CD4-positive, alpha-beta T cell (primary cell): Measurements from ENCODE around the gene SELP. TPM values are rescaled to one million over a fixed set of nuclear protein-coding genes. Genes with fewer than 3 reads are reported as not detected.

Source experiments
- ATAC-seq: fragments of 200-7000 bp; cut with Tn5 transposase; one replicate; pipeline ENCODE4 v1.10.0; 2022; ENCODE audit warnings: mild to moderate bottlenecking; ENCODE audit not compliant: poor library complexity
- CTCF ChIA-PET: fragments of 350-600 bp; sonication (Branson Sonifier 250); formaldehyde crosslinking; loops from one replicate; lab custom pipeline; 2021; ENCODE audit warnings: antibody characterized with exemption, inconsistent platforms; lab: Charles Lee
- POLR2A ChIA-PET: fragments of 350-600 bp; sonication (Branson Sonifier 250); formaldehyde crosslinking; loops from one replicate; lab custom pipeline; 2021; ENCODE audit warnings: antibody characterized with exemption, inconsistent platforms; lab: Charles Lee
- DNase-seq, 14 experiments: peaks; one replicate each; pipeline ENCODE4 v3.0.0-alpha.2; 2013 to 2020; ENCODE audit warnings: mixed read lengths in 2 of 14
- H3K27ac ChIP-seq, 2 donors: one replicate each; pipeline versions ENCODE4 v1.5.1 to v1.7.0; 2013; ENCODE audit warnings: low read length in 2 of 2, low read depth in 1 of 2, mild to moderate bottlenecking in 1 of 2
- H3K27me3 ChIP-seq, 2 experiments: 1 replicate in 1 of 2; 2 replicates in 1 of 2; pipeline versions ENCODE4 v1.6.1 to v1.7.0; 2013; ENCODE audit warnings: low read length in 2 of 2, control low read depth in 1 of 2, mild to moderate bottlenecking in 1 of 2, moderate library complexity in 1 of 2; ENCODE audit not compliant: insufficient read depth in 2 of 2, control insufficient read depth in 1 of 2
- H3K36me3 ChIP-seq: one replicate; pipeline ENCODE4 v1.6.1; 2013; ENCODE audit warnings: low read length, control low read depth; ENCODE audit not compliant: insufficient read depth
- H3K4me1 ChIP-seq: one replicate; pipeline ENCODE4 v1.6.1; 2013; ENCODE audit warnings: low read length, control low read depth; ENCODE audit not compliant: insufficient read depth
- H3K4me3 ChIP-seq: one replicate; pipeline ENCODE4 v1.5.1; 2013; ENCODE audit warnings: mild to moderate bottlenecking, low read length, moderate library complexity
- H3K9me3 ChIP-seq, 2 experiments: 1 replicate in 1 of 2; 2 replicates in 1 of 2; pipeline versions ENCODE4 v1.6.1 to v1.7.0; 2013; ENCODE audit warnings: low read length in 2 of 2, mild to moderate bottlenecking in 2 of 2, control low read depth in 1 of 2, moderate library complexity in 1 of 2; ENCODE audit not compliant: control insufficient read depth in 1 of 2, insufficient read depth in 1 of 2
- H3K27ac Mint-ChIP-seq: one replicate; pipeline ENCODE4 v1.8.0; 2020; ENCODE audit warnings: mixed read lengths
- H3K27me3 Mint-ChIP-seq: one replicate; pipeline ENCODE4 v1.8.0; 2021; ENCODE audit warnings: mixed read lengths
- H3K36me3 Mint-ChIP-seq: one replicate; pipeline ENCODE4 v1.8.0; 2021; ENCODE audit warnings: low read depth, mixed read lengths
- H3K4me1 Mint-ChIP-seq: one replicate; pipeline ENCODE4 v1.8.0; 2021; ENCODE audit warnings: low read depth, mixed read lengths
- H3K4me3 Mint-ChIP-seq: one replicate; pipeline ENCODE4 v1.8.0; 2020; ENCODE audit warnings: mild to moderate bottlenecking, mixed read lengths
- H3K9me3 Mint-ChIP-seq: one replicate; pipeline ENCODE4 v1.8.0; 2020; ENCODE audit warnings: mixed read lengths
- CTCF ChIP-seq: fragments of 200-600 bp; IDR thresholded peaks from one replicate; pipeline ENCODE4 v1.8.0; 2022; ENCODE audit warnings: antibody characterized with exemption, mild to moderate bottlenecking
- intact Hi-C, 2 experiments: fragments of 100-400 bp; cut with DNase I in 1 of 2; cut with micrococcal nuclease in 1 of 2; formaldehyde crosslinking; loops; one replicate each; pipeline versions ENCODE4 v1.15.1 to v1.9.0; 2023 to 2025; cut with DNase I, micrococcal nuclease
- total RNA-seq, 174 experiments: library from RNA in 2 of 174; stranded (reverse) in 2 of 174; gene quantifications; one replicate each; pipeline ENCODE4 v1.2.3 and lab custom pipeline; 2021 to 2026

The SELP gene
- total RNA-seq, 2 experiments from 2014 or later = 1.3 to 1.4 TPM

- no peaks in the 10 kb centered on the region for H3K4me1 ChIP-seq
- Mint-ChIP-seq H3K4me1 (no peaks in the 10 kb centered on the region), H3K36me3 (peaks cover 3% of the 10 kb centered on the region), H3K27me3 (no peaks in the 10 kb centered on the region), H3K27ac (no peak overlapping the region), H3K9me3 (no peaks in the 10 kb centered on the region), H3K4me3 (no peak overlapping the region)
- ATAC-seq (no peak), DNase-seq (no peak)
- no peak for TF ChIP-seq CTCF
- intact Hi-C loops = no loop called here
- peaks cover 8% of the 10 kb centered on the region for H3K36me3 ChIP-seq
- ChIA-PET CTCF (no interaction called here), POLR2A (interaction anchor here (0.6 kb wide), 1 partner anchor 530 kb away, joined by 3 read pairs; no protein-coding TSS in a partner anchor)
- H3K27me3 ChIP-seq = no peaks in the 10 kb centered on the region
- H3K27ac ChIP-seq = no peak overlapping the region
- no peaks in the 10 kb centered on the region for H3K9me3 ChIP-seq
- no peak overlapping the region for H3K4me3 ChIP-seq
These were observed 90.7 kb downstream of the SELP start for GRCh38 chr1:169538998-169539871.

Other genes starting within 250 kb of the SELP start
- not detected for gene CCDC181, start 202.7 kb downstream of the SELP start, total RNA-seq
- 1 to 10 TPM; 3.6 to 3.7 TPM for gene SLC19A2, start 144.2 kb downstream of the SELP start, total RNA-seq
- 1 to 10 TPM; 5.4 to 6.2 TPM for gene F5, start 43.6 kb downstream of the SELP start, total RNA-seq
- 100 to 1,000 TPM; 204 to 216 TPM for gene SELL, start 81.5 kb upstream of the SELP start, total RNA-seq
- not detected for gene SELE, start 104.0 kb upstream of the SELP start, total RNA-seq
- gene METTL18, start 164.8 kb upstream of the SELP start, total RNA-seq = 1 to 10 TPM; 5.1 to 5.6 TPM